Measurements from ENCODE around the gene PLA2G1B. TPM values are rescaled to one million over a fixed set of nuclear protein-coding genes. Genes with fewer than 3 reads are reported as not detected.
A peak's percentile ranks its signal among the peaks of the same experiment; 100 is the strongest.

PLA2G1B gene
- polyA plus RNA-seq, 1 donor, result 0.27 TPM

GRCh38 chr12:120324841-120325417 is 2.6 kb downstream of the PLA2G1B start:
- no peak for DNase-seq

DNA sequence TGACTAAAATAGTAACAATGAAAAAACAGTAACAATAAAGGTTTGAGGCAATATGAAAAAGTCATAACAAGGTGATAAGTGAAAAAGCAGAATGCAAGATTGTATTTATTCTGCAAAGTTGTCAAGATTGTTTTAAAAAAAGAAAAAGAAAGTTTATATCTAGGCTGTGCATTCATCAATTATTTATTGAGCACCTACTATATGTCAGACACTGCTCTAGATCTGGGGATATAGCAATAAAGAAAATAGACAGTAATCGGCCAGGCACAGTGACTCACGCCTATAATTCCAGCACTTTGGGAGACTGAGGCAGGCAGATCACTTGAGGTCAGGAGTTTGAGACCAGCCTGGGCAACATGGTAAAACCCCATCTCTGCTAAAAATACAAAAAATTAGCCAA is 3.8 kb downstream of the PLA2G1B start:
- DNase-seq, result no peak

DNA sequence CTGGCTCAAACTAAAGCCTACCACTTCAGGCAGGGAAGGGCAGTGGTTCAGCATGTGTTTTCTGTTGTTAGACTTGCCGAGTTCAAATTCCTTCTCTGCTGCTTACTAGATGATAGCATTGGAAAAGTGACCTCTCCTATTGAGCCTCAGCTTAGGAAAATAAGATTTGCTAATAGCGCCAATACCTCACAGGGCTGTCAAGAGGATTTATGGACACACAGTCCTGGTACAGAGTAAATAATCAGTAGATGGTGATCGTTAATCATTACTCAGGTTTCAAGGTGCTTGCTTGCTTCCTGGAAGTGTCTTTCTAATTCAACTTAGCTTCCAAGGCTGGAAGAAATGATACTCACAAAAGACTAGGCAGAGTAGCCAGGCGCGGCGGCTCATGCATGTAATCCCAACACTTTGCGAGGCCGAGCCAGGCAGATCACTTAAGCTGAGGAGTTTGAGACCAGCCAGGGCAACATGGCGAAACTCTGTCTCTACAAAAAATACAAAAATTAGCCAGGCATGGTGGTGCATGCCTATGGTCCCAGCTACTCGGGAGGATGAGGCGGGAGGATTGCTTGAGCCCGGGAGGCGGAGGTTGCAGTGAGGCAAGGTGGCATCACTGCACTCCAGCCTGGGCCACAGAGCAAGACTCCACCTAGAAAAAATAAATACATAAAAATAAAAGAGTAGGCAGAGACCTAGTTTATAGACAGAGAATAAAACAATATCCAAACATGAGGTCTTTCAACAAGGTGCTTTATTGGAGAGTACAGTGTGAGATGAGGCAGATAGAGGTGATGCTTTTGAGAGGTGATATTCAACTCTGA is 6.0 kb downstream of the PLA2G1B start:
- DNase-seq, result peak; percentile 46

DNA sequence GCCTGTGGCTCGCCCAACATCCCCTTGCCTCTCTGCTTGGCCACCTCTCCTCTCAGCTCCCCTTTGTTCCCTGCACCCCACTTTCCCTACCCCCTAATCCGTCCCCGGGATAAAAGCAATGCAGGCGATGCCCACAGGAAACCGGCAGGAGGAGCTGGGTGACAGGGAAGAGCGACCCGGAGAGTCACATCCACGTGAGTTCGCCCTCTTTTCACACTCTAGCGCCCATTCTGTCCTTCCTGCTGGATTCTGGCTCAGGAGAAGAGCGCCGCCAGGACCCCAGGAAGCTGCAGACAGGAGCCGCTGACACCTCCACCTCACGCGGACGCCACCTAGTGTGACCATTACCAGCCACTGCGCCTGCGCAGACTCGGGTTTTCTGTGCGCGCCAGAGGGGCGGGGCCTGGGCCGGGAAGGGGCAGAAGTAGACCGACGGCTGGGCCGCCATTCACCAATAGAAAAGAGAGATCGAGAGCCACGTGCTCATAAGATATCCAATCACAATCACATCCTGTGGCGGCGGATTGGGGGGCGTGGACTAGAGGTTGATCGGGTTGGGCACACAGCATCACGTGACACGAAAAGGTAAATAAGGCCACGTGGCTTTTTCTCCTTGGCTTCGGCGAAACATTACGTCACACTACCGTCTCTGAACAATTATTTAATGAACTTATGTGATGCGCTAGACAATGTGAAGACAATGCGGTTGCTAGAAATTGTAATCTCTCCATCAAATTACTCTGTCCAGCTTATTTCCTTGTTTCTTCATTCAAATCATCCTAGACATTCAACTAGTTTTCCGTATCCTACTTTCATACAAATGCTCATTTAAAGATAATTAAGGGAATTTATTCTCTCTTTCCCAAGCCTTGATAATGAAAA is 10.1 kb downstream of the PLA2G1B start:
- peak; percentile 99 for DNase-seq

DNA sequence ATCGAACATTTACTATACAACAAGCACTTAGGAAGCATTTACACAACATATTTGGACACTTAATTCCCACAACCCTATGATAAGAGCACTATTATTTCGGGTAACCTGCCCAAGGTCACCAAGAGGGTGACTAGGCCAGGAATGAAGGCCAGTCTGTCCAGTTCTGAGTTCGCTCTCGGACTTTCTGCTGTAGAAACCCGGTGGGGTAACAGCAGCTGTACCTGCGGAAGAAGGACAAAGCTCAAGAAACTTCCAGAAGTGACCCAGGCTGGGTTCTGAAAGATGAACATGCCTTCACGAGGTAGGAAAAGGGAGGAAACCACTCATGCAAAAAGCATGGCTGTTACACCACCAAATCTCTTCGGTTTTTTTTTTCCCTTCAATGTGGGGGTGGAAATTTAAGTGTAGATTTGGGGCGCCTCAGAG is 10.8 kb downstream of the PLA2G1B start:
- DNase-seq, result no peak

GRCh38 chr12:120314220-120314619 is 13.4 kb downstream of the PLA2G1B start:
- DNase-seq, result no peak

GRCh38 chr12:120301962-120302815 is 25.4 kb downstream of the PLA2G1B start, which contains the start of gene SIRT4:
SIRT4 (plus strand) TSS chr12:120302321; CDS start chr12:120303562, 1,241 bp downstream.
- DNase-seq, result peak; percentile 97

DNA sequence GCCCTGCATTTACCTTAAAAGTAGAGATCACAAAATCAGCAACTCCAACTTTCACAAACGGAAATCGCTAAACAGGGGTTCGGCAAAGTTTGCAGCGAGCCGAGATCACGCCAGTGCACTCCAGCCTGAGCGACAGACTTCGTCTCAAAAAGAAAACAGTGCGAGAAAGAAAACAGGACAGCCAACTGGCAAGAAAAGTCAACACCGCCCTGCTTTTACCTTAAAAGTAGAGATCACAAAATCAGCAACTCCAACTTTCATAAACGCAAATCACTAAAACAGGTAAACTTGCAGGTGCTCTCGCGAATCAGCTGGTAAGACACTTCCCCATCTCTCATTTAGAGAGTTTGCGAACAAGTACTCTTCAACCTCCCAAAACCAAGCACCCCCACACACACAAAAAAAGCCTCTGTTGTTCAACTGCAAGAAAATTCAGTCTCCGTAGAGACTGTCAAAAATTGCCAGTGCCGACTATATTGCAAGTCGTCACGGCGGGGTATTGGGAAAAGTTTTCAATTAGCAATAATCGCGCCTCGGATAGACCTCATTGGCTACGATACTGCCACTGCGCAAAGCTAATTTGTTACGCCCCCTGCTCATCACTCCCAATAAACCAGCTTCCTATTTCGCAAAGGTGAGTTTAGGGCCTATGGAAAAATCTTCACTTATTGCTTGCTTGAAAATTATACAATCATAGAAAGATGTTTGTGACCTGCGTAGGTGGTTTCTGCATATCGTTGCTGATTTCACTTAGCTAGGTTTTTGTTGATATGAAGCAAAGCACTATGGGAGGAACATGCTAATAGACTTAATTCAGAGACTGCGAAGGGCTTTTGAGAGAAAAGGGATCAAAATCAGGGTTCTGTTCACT is 34.7 kb downstream of the PLA2G1B start, which contains the start of gene RNU4-1:
Gene RNU4-1 (minus strand): TSS at position 577 of the 871 bp plus-strand sequence.
- DNase-seq, result peak; percentile 82

DNA sequence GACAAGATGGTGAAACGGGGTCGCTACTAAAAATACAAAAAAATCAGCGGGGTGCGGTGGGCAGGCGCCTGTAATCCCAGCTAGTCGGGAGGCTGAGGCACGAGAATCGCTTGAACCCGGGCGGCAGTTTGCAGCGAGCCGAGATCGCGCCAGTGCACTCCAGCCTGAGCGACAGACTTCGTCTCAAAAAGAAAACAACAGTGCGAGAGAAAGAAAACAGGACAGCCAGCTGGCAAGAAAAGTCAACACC is 35.2 kb downstream of the PLA2G1B start:
- no peak for DNase-seq

DNA sequence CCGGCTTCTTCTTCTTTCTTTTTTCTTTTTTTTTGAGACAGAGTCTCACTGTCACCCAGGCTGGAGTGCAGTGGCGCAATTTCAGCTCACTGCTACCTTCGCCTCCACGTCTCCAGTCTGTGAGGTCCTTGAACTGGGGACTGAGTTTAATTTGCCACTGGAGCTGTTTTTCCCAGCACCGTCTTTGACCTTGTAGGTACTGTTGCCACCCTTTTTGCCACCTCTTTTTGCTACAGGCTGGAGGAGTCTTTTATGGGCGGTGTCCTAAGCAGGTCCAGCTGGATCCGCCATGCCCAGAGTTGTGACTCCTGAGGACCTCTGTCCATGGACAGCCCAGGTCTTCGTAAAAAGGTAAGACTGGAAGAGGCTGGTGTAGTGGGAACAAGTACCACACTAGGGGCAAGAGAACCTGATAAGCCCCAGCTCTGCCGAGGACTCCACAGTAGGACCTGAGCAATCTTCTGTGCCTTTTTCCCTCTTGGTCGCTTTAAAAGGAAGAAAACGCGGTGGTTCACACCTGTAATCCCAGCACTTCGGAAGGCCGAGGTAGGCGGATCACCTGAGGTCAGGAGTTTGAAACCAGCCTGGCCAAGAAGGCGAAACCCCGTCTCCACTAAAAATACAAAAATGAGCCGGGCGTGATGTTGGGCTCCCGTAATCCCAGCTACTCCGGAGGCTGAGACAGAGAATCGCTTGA is 36.8 kb downstream of the PLA2G1B start:
- peak; percentile 27 for DNase-seq

DNA sequence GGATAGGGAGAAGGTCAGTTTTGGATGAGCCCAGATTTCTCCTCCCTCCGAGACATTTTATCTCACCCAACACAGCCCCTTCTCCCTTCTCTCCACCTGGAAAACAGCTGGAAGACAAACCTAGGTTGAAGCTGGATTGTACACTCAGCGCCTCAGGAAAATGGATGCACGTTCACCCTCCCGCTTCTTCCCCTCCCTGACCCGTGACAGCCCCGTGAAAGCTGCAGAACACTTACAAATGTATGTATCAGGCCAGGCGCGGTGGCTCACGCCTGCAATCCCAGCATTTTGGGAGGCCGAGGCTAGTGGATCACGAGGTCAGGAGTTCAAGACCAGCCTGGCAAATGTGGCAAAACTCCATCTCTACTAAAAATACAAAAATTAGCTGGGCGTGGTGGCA is 40.1 kb downstream of the PLA2G1B start:
- no peak for DNase-seq

- no peak for DNase-seq
Measured at GRCh38 chr12:120286768-120287490, 40.6 kb downstream of the PLA2G1B start.

DNA sequence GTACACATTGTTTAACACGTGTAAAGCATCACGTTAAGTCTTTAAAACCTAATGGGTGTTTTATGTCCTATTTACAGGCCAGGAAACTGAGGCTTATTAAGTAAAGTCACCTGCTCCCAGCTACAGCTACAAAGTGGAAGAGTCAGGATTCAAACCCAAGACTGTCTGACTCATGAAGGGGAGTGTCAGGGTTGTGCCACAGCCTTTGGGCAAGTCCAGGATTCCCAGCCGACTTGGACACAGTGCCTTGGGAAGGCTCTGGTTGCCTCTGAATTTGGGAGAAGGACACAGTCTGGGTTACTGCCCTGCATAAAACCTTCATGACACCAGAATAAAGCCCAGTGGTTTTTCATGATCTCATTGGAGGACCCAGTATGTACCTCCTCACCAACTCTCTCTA is 43.2 kb downstream of the PLA2G1B start:
- DNase-seq, result no peak

GRCh38 chr12:120283318-120283717 is 44.3 kb downstream of the PLA2G1B start:
- DNase-seq, result no peak

- no peak for DNase-seq
Measured at GRCh38 chr12:120278137-120279069, 49.2 kb downstream of the PLA2G1B start.

GRCh38 chr12:120276734-120277133 is 50.8 kb downstream of the PLA2G1B start:
- no peak for DNase-seq

Data from left kidney (tissue), 2 donors.